Liver (tissue), 9 donors: ENCODE data around the gene EBF3. TPM values are rescaled to one million over a fixed set of nuclear protein-coding genes. Genes with fewer than 3 reads are reported as not detected.

Experiments used
- DNase-seq: peaks from one replicate; pipeline ENCODE4 v3.0.0-alpha.2; 2017; ENCODE audit warnings: low spot score
- H3K27ac ChIP-seq, 2 donors: one replicate each; pipeline ENCODE4 v1.7.0; 2013; ENCODE audit warnings: inconsistent platforms in 2 of 2, low read length in 2 of 2, control low read depth in 1 of 2, low read depth in 1 of 2, mild to moderate bottlenecking in 1 of 2
- H3K27me3 ChIP-seq, 4 donors: one replicate each; pipeline versions ENCODE4 v1.6.1 to v1.7.0; 2013; ENCODE audit warnings: low read length in 3 of 4, inconsistent platforms in 1 of 4, mild to moderate bottlenecking in 1 of 4, moderate library complexity in 1 of 4; ENCODE audit not compliant: control insufficient read depth in 4 of 4, insufficient read depth in 4 of 4
- H3K36me3 ChIP-seq, 4 donors: one replicate each; pipeline versions ENCODE4 v1.6.1 to v1.7.0; 2013; ENCODE audit warnings: low read length in 3 of 4, mild to moderate bottlenecking in 3 of 4, low read depth in 1 of 4, moderate library complexity in 1 of 4; ENCODE audit not compliant: control insufficient read depth in 4 of 4, insufficient read depth in 3 of 4
- H3K4me1 ChIP-seq, 4 donors: one replicate each; pipeline versions ENCODE4 v1.6.1 to v1.7.0; 2013; ENCODE audit warnings: low read length in 3 of 4, mild to moderate bottlenecking in 3 of 4, moderate library complexity in 1 of 4; ENCODE audit not compliant: control insufficient read depth in 4 of 4, insufficient read depth in 4 of 4
- H3K4me3 ChIP-seq, 3 donors: one replicate each; pipeline versions ENCODE4 v1.6.1 to v1.7.0; 2013; ENCODE audit warnings: low read length in 3 of 3, control low read depth in 1 of 3, low read depth in 1 of 3, mild to moderate bottlenecking in 1 of 3
- H3K9ac ChIP-seq, 2 donors: one replicate each; pipeline ENCODE4 v1.7.0; 2013; ENCODE audit warnings: low read length in 2 of 2, mild to moderate bottlenecking in 2 of 2, moderate library complexity in 2 of 2, control low read depth in 1 of 2, low read depth in 1 of 2
- H3K9me3 ChIP-seq, 4 donors: one replicate each; pipeline versions ENCODE4 v1.6.1 to v1.7.0; 2013; ENCODE audit warnings: low read length in 3 of 4; ENCODE audit not compliant: control insufficient read depth in 4 of 4
- EGR1 ChIP-seq, 2 donors: IDR thresholded peaks; 2 replicates each; pipeline ENCODE4 v1.6.1; 2016 to 2018; ENCODE audit warnings: antibody characterized with exemption in 2 of 2, low read depth in 2 of 2
- FOXA1 ChIP-seq: IDR thresholded peaks from 2 replicates; pipeline ENCODE4 v1.6.1; 2016; ENCODE audit warnings: antibody characterized with exemption
- FOXA2 ChIP-seq: IDR thresholded peaks from 2 replicates; pipeline ENCODE4 v1.6.1; 2016; ENCODE audit warnings: antibody characterized with exemption
- GABPA ChIP-seq, 2 donors: IDR thresholded peaks in 1 of 2; conservative IDR thresholded peaks in 1 of 2; 2 replicates each; pipeline ENCODE4 v1.6.1; 2016; ENCODE audit warnings: antibody characterized with exemption in 2 of 2, mild to moderate bottlenecking in 1 of 2, moderate library complexity in 1 of 2
- HNF4A ChIP-seq, 2 donors: conservative IDR thresholded peaks; 2 replicates each; pipeline ENCODE4 v1.6.1; 2016; ENCODE audit warnings: antibody characterized with exemption in 2 of 2, mild to moderate bottlenecking in 2 of 2
- HNF4G ChIP-seq: IDR thresholded peaks from 2 replicates; pipeline ENCODE4 v1.6.1; 2016; ENCODE audit warnings: antibody characterized with exemption
- JUND ChIP-seq, 2 donors: IDR thresholded peaks; 2 replicates each; pipeline ENCODE4 v1.6.1; 2016; ENCODE audit warnings: antibody characterized with exemption in 2 of 2
- NR2F2 ChIP-seq: IDR thresholded peaks from 2 replicates; pipeline ENCODE4 v1.6.1; 2016; ENCODE audit warnings: antibody characterized with exemption
- RAD21 ChIP-seq, 2 donors: IDR thresholded peaks; 2 replicates each; pipeline ENCODE4 v1.6.1; 2016; ENCODE audit warnings: antibody characterized with exemption in 2 of 2, mild to moderate bottlenecking in 2 of 2
- RXRA ChIP-seq, 2 donors: IDR thresholded peaks; 2 replicates each; pipeline ENCODE4 v1.6.1; 2017 to 2018; ENCODE audit warnings: antibody characterized with exemption in 2 of 2, mild to moderate bottlenecking in 1 of 2
- SP1 ChIP-seq: IDR thresholded peaks from 2 replicates; pipeline ENCODE4 v1.6.1; 2018; ENCODE audit warnings: antibody characterized with exemption, mild to moderate bottlenecking
- TAF1 ChIP-seq: conservative IDR thresholded peaks from 2 replicates; pipeline ENCODE4 v1.6.1; 2016; ENCODE audit warnings: antibody characterized with exemption, mild to moderate bottlenecking
- YY1 ChIP-seq: IDR thresholded peaks from 2 replicates; pipeline ENCODE4 v1.6.1; 2016; ENCODE audit warnings: antibody characterized with exemption, mild to moderate bottlenecking
- WGBS: extraction: QIAGEN DNeasy Blood & Tissue Kit; methylation state at CpG from one replicate; pipeline ENCODE4 v1.1.7; 2013; 5-methylcytosine and 5-hydroxymethylcytosine counted together
- polyA plus RNA-seq, 2 donors: library from polyadenylated mRNA; stranded (reverse) in 1 of 2; unstranded in 1 of 2; fragments of 200-250 nt in 1 of 2; fragments of >200 nt in 1 of 2; fragmentation: Nextera tagmentation in 1 of 2; extraction: Ambion mirVana in 1 of 2; gene quantifications; one replicate each; pipeline versions ENCODE4 v1.2.1 to v1.2.3, GENCODE V29; 2013 to 2015
- total RNA-seq, 2 donors: library from RNA; depleted of rRNA; stranded (reverse); fragments of >200 nt; gene quantifications; one replicate each; pipeline ENCODE4 v1.2.3, GENCODE V29; 2014
- TF ChIP-seq, protein P1 (sequence below): IDR thresholded peaks from 2 replicates; pipeline ENCODE4 v1.6.1; 2016; ENCODE audit warnings: antibody characterized with exemption
- TF ChIP-seq, protein P2 (sequence below): IDR thresholded peaks from 2 replicates; pipeline ENCODE4 v1.6.1; 2016; ENCODE audit warnings: antibody characterized with exemption
- TF ChIP-seq, protein P3 (sequence below): IDR thresholded peaks from 2 replicates; pipeline ENCODE4 v1.6.1; 2016; ENCODE audit warnings: antibody characterized with exemption, mild to moderate bottlenecking
- TF ChIP-seq, protein P4 (sequence below): fragments of 150-350 bp; IDR thresholded peaks from 2 replicates; pipeline ENCODE4 v1.5.1; 2017; ENCODE audit warnings: improper control_type of control experiment, low read depth, low read length; ENCODE audit not compliant: missing input control
- TF ChIP-seq, protein P5 (sequence below): IDR thresholded peaks from 2 replicates; pipeline ENCODE4 v1.6.1; 2016; ENCODE audit warnings: antibody characterized with exemption
- donor health status: healthy.
- donor health status: healthy.
- donor health status: healthy.
- donor health status: healthy.
- donor health status: healthy.

The EBF3 gene
- total and polyA plus RNA-seq, 4 donors = 0.02 to 0.08 TPM; not detected in 2

DNA sequence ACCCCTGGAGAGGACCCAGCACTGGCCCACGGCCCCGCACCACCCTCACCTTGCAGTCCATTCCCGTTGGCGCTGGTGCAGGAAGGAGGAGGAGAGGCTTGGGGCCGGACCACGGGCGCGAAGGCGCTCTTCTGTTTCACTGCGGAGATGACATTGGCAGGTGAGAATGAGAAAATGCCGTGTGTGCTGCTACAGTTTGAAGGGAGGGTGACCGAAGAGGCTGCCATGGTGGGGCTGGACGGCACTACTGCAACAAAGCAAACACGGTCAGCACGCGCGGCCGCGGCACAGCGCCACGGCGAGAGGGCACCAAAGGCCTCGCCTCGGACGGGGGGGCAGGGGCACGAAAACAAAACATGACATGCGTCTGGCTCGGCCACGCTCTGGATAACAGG, 123.9 kb downstream of the EBF3 start:
- Histone ChIP-seq H3K27me3 (no peaks in the 10 kb centered on the region), H3K27ac (no peak overlapping the region), H3K9ac (no peak overlapping the region), H3K36me3 (no peaks in the 10 kb centered on the region), H3K4me3 (no peak overlapping the region), H3K4me1 (no peaks in the 10 kb centered on the region), H3K9me3 (no peaks in the 10 kb centered on the region)
- TF ChIP-seq, protein P1, sequence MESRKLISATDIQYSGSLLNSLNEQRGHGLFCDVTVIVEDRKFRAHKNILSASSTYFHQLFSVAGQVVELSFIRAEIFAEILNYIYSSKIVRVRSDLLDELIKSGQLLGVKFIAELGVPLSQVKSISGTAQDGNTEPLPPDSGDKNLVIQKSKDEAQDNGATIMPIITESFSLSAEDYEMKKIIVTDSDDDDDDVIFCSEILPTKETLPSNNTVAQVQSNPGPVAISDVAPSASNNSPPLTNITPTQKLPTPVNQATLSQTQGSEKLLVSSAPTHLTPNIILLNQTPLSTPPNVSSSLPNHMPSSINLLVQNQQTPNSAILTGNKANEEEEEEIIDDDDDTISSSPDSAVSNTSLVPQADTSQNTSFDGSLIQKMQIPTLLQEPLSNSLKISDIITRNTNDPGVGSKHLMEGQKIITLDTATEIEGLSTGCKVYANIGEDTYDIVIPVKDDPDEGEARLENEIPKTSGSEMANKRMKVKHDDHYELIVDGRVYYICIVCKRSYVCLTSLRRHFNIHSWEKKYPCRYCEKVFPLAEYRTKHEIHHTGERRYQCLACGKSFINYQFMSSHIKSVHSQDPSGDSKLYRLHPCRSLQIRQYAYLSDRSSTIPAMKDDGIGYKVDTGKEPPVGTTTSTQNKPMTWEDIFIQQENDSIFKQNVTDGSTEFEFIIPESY = no peak
- no peak for TF ChIP-seq JUND (IDR thresholded peaks at IDR 0.05)
- no peak for TF ChIP-seq FOXA2
- no peak for DNase-seq
- 96% methylated on average over 29 of the region's 29 CpGs for WGBS

DNA sequence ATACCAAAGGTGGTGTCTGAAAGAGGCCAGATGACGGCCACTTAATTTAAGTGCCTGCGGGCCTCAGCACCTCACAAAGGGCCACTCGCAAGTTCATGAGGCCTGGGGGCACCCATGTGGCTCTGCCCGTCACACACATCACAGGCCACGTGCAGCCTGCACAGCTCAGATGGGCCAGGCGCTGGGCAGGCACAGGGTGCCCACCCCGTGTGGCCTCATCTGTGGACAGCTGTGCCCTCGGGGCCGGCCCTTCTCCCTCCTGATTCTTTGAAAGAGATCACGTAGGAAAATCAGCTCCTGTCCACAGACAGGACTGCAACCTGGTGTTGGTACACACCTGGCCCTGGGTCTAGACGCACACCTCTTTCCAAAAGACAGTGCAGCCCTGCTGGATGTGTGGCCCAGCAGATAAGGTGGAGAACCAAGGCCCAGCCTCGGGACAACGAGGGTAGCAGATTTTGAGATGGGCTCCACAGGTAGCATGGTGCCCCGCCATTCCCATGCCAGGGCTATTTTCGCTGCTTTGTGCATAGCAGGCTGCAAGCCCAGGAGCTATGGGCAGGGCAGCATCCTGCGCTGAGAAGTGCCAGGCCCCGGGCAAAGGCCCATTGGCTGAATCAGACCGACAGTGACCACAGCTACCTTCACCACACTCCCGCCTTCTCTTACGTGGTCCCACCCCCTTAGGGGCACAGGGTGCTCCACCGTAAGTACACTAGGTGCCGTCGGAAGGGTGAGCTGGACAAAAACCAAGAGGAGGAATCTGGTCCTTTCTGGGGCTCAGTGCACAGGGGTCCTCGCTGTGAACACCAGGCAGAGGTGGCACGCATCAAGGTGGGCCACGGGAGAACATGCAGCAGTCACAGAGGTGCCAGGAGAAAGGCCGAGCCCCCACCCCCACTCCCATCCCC, 124.5 kb downstream of the EBF3 start:
- TF ChIP-seq EGR1 (IDR thresholded peaks at IDR 0.05; ENCODE audit: low read depth in 2 of 2) = no peak
- no peak for TF ChIP-seq JUND (IDR thresholded peaks at IDR 0.05)
- TF ChIP-seq GABPA (IDR thresholded peaks at IDR 0.05 in 1 of 2, conservative IDR thresholded peaks at IDR 0.05 in 1 of 2) = no peak
- TF ChIP-seq RAD21 (IDR thresholded peaks at IDR 0.05) = no peak
- TF ChIP-seq, protein P2, sequence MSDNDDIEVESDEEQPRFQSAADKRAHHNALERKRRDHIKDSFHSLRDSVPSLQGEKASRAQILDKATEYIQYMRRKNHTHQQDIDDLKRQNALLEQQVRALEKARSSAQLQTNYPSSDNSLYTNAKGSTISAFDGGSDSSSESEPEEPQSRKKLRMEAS = no peak
- TF ChIP-seq FOXA2 = no peak
- TF ChIP-seq YY1 = no peak
- TF ChIP-seq, protein P3, sequence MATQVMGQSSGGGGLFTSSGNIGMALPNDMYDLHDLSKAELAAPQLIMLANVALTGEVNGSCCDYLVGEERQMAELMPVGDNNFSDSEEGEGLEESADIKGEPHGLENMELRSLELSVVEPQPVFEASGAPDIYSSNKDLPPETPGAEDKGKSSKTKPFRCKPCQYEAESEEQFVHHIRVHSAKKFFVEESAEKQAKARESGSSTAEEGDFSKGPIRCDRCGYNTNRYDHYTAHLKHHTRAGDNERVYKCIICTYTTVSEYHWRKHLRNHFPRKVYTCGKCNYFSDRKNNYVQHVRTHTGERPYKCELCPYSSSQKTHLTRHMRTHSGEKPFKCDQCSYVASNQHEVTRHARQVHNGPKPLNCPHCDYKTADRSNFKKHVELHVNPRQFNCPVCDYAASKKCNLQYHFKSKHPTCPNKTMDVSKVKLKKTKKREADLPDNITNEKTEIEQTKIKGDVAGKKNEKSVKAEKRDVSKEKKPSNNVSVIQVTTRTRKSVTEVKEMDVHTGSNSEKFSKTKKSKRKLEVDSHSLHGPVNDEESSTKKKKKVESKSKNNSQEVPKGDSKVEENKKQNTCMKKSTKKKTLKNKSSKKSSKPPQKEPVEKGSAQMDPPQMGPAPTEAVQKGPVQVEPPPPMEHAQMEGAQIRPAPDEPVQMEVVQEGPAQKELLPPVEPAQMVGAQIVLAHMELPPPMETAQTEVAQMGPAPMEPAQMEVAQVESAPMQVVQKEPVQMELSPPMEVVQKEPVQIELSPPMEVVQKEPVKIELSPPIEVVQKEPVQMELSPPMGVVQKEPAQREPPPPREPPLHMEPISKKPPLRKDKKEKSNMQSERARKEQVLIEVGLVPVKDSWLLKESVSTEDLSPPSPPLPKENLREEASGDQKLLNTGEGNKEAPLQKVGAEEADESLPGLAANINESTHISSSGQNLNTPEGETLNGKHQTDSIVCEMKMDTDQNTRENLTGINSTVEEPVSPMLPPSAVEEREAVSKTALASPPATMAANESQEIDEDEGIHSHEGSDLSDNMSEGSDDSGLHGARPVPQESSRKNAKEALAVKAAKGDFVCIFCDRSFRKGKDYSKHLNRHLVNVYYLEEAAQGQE = no peak
- no peak for TF ChIP-seq HNF4A (conservative IDR thresholded peaks at IDR 0.05)
- TF ChIP-seq, protein P4, sequence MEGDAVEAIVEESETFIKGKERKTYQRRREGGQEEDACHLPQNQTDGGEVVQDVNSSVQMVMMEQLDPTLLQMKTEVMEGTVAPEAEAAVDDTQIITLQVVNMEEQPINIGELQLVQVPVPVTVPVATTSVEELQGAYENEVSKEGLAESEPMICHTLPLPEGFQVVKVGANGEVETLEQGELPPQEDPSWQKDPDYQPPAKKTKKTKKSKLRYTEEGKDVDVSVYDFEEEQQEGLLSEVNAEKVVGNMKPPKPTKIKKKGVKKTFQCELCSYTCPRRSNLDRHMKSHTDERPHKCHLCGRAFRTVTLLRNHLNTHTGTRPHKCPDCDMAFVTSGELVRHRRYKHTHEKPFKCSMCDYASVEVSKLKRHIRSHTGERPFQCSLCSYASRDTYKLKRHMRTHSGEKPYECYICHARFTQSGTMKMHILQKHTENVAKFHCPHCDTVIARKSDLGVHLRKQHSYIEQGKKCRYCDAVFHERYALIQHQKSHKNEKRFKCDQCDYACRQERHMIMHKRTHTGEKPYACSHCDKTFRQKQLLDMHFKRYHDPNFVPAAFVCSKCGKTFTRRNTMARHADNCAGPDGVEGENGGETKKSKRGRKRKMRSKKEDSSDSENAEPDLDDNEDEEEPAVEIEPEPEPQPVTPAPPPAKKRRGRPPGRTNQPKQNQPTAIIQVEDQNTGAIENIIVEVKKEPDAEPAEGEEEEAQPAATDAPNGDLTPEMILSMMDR = no peak
- TF ChIP-seq, protein P5, sequence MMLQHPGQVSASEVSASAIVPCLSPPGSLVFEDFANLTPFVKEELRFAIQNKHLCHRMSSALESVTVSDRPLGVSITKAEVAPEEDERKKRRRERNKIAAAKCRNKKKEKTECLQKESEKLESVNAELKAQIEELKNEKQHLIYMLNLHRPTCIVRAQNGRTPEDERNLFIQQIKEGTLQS = no peak
- TF ChIP-seq RXRA (IDR thresholded peaks at IDR 0.05) = no peak
- no peak for TF ChIP-seq HNF4G
- no peak for TF ChIP-seq FOXA1
- TF ChIP-seq, protein P1 = no peak
- TF ChIP-seq NR2F2 = no peak
- TF ChIP-seq TAF1 = no peak
- no peak for TF ChIP-seq SP1
- 96% methylated on average over 27 of the region's 27 CpGs for WGBS
- DNase-seq = no peak
- Histone ChIP-seq H3K27ac (no peak overlapping the region), H3K9me3 (no peaks in the 10 kb centered on the region), H3K27me3 (no peaks in the 10 kb centered on the region), H3K4me1 (no peaks in the 10 kb centered on the region), H3K9ac (no peak overlapping the region), H3K4me3 (no peak overlapping the region), H3K36me3 (no peaks in the 10 kb centered on the region)
